GM21360 (cell line): Measurements from ENCODE around the gene IL21R.

Source experiments
- ATAC-seq: cut with Tn5 transposase; IDR thresholded peaks from one replicate; pipeline ENCODE4 v1.9.1; 2021; ENCODE audit warnings: mild to moderate bottlenecking, moderate library complexity; ENCODE audit not compliant: unreplicated experiment

Gene IL21R

GRCh38 chr16:27483624-27484023, 81.7 kb downstream of the IL21R start:
- no peak for ATAC-seq

GRCh38 chr16:27485126-27485525, 83.2 kb downstream of the IL21R start:
- no peak for ATAC-seq

GRCh38 chr16:27485811-27486210, 83.8 kb downstream of the IL21R start:
- no peak for ATAC-seq

- ATAC-seq: no peak
These were observed 84.4 kb downstream of the IL21R start for GRCh38 chr16:27486344-27486743.

- no peak for ATAC-seq
These were observed 84.8 kb downstream of the IL21R start for GRCh38 chr16:27486760-27487159.

- ATAC-seq: no peak
These were observed 87.4 kb downstream of the IL21R start for GRCh38 chr16:27489421-27489820.

- no peak for ATAC-seq
These were observed 87.9 kb downstream of the IL21R start for GRCh38 chr16:27489906-27490305.

- no peak for ATAC-seq
These were observed 90.1 kb downstream of the IL21R start for GRCh38 chr16:27491894-27492587.

GRCh38 chr16:27492588-27492979, 90.6 kb downstream of the IL21R start:
- no peak for ATAC-seq

GRCh38 chr16:27495191-27495590, 93.2 kb downstream of the IL21R start:
- ATAC-seq: no peak

- ATAC-seq: no peak
These were observed 96.3 kb downstream of the IL21R start for GRCh38 chr16:27498031-27498825.

- no peak for ATAC-seq
These were observed 97.1 kb downstream of the IL21R start for GRCh38 chr16:27498916-27499658.

GRCh38 chr16:27499659-27500055, 97.7 kb downstream of the IL21R start:
- no peak for ATAC-seq

GRCh38 chr16:27500801-27501200, 98.8 kb downstream of the IL21R start:
- no peak for ATAC-seq
